Measurements from ENCODE around the gene PIMREG.

DNA sequence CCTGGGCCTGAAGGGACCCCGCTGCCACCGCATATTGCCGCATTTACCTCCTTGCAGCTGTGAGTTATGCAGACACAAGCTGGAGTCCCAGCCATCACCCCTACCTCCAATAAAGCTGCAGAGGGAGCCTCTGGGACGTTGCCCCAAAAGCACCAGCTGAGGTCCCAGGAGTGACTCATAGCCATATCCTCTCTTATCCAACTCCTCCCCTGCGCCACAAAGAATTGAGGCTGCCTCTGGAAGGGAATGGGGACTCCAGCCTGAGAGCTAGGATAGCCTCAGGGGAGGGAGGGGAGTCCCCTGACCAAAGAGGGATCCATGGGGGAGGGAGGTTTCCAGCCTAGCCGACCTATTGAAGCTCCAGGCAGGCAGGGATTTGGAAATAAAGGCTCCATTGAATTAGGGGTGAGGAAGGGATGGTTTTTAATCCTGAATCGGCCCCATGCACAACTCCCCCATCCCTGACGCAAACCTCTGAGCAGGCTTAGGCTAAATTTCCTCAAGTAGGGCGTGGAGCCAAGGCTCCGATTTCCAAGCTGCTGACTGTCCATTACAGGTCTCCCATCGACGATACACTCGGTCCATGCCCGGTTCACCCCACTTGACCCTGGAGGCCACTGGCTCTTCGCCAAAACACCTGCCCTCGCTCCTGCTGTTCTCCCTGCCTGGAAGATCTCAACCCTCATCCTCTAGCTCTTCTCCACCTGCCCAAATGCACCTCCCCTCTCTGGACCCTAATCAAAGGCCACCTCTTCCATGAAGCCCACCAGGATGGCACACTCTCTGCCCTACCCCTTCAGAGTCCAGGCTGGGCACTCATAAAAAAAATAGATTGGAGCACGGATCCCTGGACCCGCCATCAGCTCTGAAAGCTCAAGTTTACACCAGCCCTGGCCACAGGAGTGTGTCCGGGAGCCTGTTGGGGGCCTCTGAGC is 27.5 kb downstream of the PIMREG start:
- TF ChIP-seq POLR2A (IDR thresholded peaks at IDR 0.05; ENCODE audit: low read length), result no peak
- TF ChIP-seq ZFP36 (IDR thresholded peaks at IDR 0.05; ENCODE audit: borderline replicate concordance, partially characterized antibody), result peak; percentile 80
- TF ChIP-seq TP53 (CRISPR knock-in tag; IDR thresholded peaks at IDR 0.05), result no peak
- TF ChIP-seq NR3C1 (IDR thresholded peaks at IDR 0.05), result no peak
- TF ChIP-seq, protein P1, sequence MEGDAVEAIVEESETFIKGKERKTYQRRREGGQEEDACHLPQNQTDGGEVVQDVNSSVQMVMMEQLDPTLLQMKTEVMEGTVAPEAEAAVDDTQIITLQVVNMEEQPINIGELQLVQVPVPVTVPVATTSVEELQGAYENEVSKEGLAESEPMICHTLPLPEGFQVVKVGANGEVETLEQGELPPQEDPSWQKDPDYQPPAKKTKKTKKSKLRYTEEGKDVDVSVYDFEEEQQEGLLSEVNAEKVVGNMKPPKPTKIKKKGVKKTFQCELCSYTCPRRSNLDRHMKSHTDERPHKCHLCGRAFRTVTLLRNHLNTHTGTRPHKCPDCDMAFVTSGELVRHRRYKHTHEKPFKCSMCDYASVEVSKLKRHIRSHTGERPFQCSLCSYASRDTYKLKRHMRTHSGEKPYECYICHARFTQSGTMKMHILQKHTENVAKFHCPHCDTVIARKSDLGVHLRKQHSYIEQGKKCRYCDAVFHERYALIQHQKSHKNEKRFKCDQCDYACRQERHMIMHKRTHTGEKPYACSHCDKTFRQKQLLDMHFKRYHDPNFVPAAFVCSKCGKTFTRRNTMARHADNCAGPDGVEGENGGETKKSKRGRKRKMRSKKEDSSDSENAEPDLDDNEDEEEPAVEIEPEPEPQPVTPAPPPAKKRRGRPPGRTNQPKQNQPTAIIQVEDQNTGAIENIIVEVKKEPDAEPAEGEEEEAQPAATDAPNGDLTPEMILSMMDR (IDR thresholded peaks at IDR 0.05), result no peak; the same call in 2 of the 3 replicates
- no peak for TF ChIP-seq RARB (CRISPR knock-in tag; IDR thresholded peaks at IDR 0.05)
- TF ChIP-seq, protein P2, sequence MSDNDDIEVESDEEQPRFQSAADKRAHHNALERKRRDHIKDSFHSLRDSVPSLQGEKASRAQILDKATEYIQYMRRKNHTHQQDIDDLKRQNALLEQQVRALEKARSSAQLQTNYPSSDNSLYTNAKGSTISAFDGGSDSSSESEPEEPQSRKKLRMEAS (IDR thresholded peaks at IDR 0.05), result no peak
- no peak for TF ChIP-seq RCOR1 (IDR thresholded peaks at IDR 0.05; ENCODE audit: low read depth, low read length)
- no peak for TF ChIP-seq POLR2AphosphoS2 (conservative IDR thresholded peaks at IDR 0.05; ENCODE audit: low read length)
- TF ChIP-seq, protein P3, sequence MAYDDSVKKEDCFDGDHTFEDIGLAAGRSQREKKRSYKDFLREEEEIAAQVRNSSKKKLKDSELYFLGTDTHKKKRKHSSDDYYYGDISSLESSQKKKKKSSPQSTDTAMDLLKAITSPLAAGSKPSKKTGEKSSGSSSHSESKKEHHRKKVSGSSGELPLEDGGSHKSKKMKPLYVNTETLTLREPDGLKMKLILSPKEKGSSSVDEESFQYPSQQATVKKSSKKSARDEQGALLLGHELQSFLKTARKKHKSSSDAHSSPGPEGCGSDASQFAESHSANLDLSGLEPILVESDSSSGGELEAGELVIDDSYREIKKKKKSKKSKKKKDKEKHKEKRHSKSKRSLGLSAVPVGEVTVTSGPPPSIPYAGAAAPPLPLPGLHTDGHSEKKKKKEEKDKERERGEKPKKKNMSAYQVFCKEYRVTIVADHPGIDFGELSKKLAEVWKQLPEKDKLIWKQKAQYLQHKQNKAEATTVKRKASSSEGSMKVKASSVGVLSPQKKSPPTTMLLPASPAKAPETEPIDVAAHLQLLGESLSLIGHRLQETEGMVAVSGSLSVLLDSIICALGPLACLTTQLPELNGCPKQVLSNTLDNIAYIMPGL (CRISPR knock-in tag; IDR thresholded peaks at IDR 0.05; ENCODE audit: borderline replicate concordance), result no peak
- TF ChIP-seq RNF2 (IDR thresholded peaks at IDR 0.05; ENCODE audit: borderline replicate concordance, low read depth), result no peak

Measured in A549 (cell line).